ENCODE data around the gene ENTPD5. TPM values are rescaled to one million over a fixed set of nuclear protein-coding genes. Genes with fewer than 3 reads are reported as not detected.

The ENTPD5 gene
- total and polyA plus RNA-seq, 2 experiments from 2014 or later = 25.1 to 71.0 TPM

- no peaks in the 10 kb centered on the region for H3K4me1 ChIP-seq (ENCODE audit: insufficient read depth)
- 91% methylated on average over 6 of the region's 6 CpGs for WGBS (ENCODE audit: low lambda C conversion rate, missing lambda C conversion rate)
- TF ChIP-seq CTCF (IDR thresholded peaks at IDR 0.05; ENCODE audit: poor library complexity) (no peak), EZH2phosphoT487 (IDR thresholded peaks at IDR 0.05; ENCODE audit: low read depth, severe bottlenecking, unreplicated experiment) (no peak), EZH2 (IDR thresholded peaks at IDR 0.05; ENCODE audit: borderline replicate concordance) (no peak)
- peaks cover 46% of the 10 kb centered on the region for H3K79me2 ChIP-seq
- no peaks in the 10 kb centered on the region for H3K9me2 ChIP-seq (replicated peaks; ENCODE audit: insufficient read depth)
- H3K4me2 ChIP-seq = no peak overlapping the region
- H3K27ac ChIP-seq = no peak overlapping the region
- no peaks in the 10 kb centered on the region for H3K27me3 ChIP-seq
- no peaks in the 10 kb centered on the region for H4K20me1 ChIP-seq (ENCODE audit: insufficient read depth, poor library complexity, severe bottlenecking)
- H3K4me3 ChIP-seq = no peak overlapping the region
- H2AFZ ChIP-seq = no peak overlapping the region
- no peaks in the 10 kb centered on the region for H3K36me3 ChIP-seq (replicated peaks; ENCODE audit: insufficient read depth, low read depth)
- no peak for DNase-seq (ENCODE audit: low spot score)
- no peaks in the 10 kb centered on the region for H3K9me3 ChIP-seq (ENCODE audit: low read depth)
These were observed 102.8 kb downstream of the ENTPD5 start for GRCh38 chr14:73916324-73916723.

GRCh38 chr14:73913256-73913655 lies 105.8 kb downstream of the ENTPD5 start:
- Histone ChIP-seq H3K27ac (peak overlapping the region; percentile 10), H3K9me3 (ENCODE audit: low read depth) (no peaks in the 10 kb centered on the region), H3K4me1 (ENCODE audit: insufficient read depth) (no peaks in the 10 kb centered on the region), H3K79me2 (peaks cover 35% of the 10 kb centered on the region), H3K9me2 (replicated peaks; ENCODE audit: insufficient read depth) (no peaks in the 10 kb centered on the region), H3K4me3 (no peak overlapping the region), H2AFZ (no peak overlapping the region), H3K36me3 (replicated peaks; ENCODE audit: insufficient read depth, low read depth) (no peaks in the 10 kb centered on the region), H4K20me1 (ENCODE audit: insufficient read depth, poor library complexity, severe bottlenecking) (no peaks in the 10 kb centered on the region), H3K27me3 (no peaks in the 10 kb centered on the region), H3K4me2 (peak overlapping the region; percentile 18)
- TF ChIP-seq CTCF (IDR thresholded peaks at IDR 0.05; ENCODE audit: poor library complexity) (no peak), EZH2 (IDR thresholded peaks at IDR 0.05; ENCODE audit: borderline replicate concordance) (no peak), EZH2phosphoT487 (IDR thresholded peaks at IDR 0.05; ENCODE audit: low read depth, severe bottlenecking, unreplicated experiment) (no peak)
- WGBS (ENCODE audit: low lambda C conversion rate, missing lambda C conversion rate) = 62% methylated on average over 3 of the region's 3 CpGs
- peak; percentile 16 for DNase-seq (ENCODE audit: low spot score)

- Histone ChIP-seq H2AFZ (no peak overlapping the region), H3K79me2 (peaks cover 15% of the 10 kb centered on the region), H3K27ac (no peak overlapping the region), H3K4me2 (no peak overlapping the region), H3K4me1 (ENCODE audit: insufficient read depth) (no peaks in the 10 kb centered on the region), H3K36me3 (replicated peaks; ENCODE audit: insufficient read depth, low read depth) (peaks cover 8% of the 10 kb centered on the region), H3K9me3 (ENCODE audit: low read depth) (no peaks in the 10 kb centered on the region), H4K20me1 (ENCODE audit: insufficient read depth, poor library complexity, severe bottlenecking) (no peaks in the 10 kb centered on the region), H3K27me3 (no peaks in the 10 kb centered on the region), H3K4me3 (no peak overlapping the region), H3K9me2 (replicated peaks; ENCODE audit: insufficient read depth) (no peaks in the 10 kb centered on the region)
- TF ChIP-seq EZH2 (IDR thresholded peaks at IDR 0.05; ENCODE audit: borderline replicate concordance) (no peak), CTCF (IDR thresholded peaks at IDR 0.05; ENCODE audit: poor library complexity) (no peak), EZH2phosphoT487 (IDR thresholded peaks at IDR 0.05; ENCODE audit: low read depth, severe bottlenecking, unreplicated experiment) (no peak)
- no peak for DNase-seq (ENCODE audit: low spot score)
- 100% methylated on average over 1 of the region's 1 CpG for WGBS (ENCODE audit: low lambda C conversion rate, missing lambda C conversion rate)
These were observed 109.4 kb downstream of the ENTPD5 start for GRCh38 chr14:73909681-73910080.

Small RNA genes lying within 50 kb of the gene (small RNA-seq; reads per million reads assigned to genes)
- not detected for gene AC005480.2

Other genes with a start within 250 kb of the ENTPD5 start
- gene PTGR2, start 167.5 kb downstream of the ENTPD5 start, total RNA-seq = 8.3 and 11.7 TPM in 2 replicates
- gene PTGR2, start 167.5 kb downstream of the ENTPD5 start, polyA plus RNA-seq = 7.1 and 7.4 TPM in 2 replicates
- gene ZNF410, start 132.4 kb downstream of the ENTPD5 start, total RNA-seq = 61.7 and 70.4 TPM in 2 replicates
- 32.9 and 42.1 TPM in 2 replicates for gene ZNF410, start 132.4 kb downstream of the ENTPD5 start, polyA plus RNA-seq
- gene FAM161B, start 69.2 kb downstream of the ENTPD5 start, total RNA-seq = 2.3 and 3.3 TPM in 2 replicates
- gene FAM161B, start 69.2 kb downstream of the ENTPD5 start, polyA plus RNA-seq = 0.77 and 2.0 TPM in 2 replicates
- 18.7 and 29.5 TPM in 2 replicates for gene COQ6, start 69.0 kb downstream of the ENTPD5 start, total RNA-seq
- gene COQ6, start 69.0 kb downstream of the ENTPD5 start, polyA plus RNA-seq = 21.8 and 24.7 TPM in 2 replicates
- gene BBOF1, start 61 bp upstream of the ENTPD5 start, total RNA-seq = 6.1 and 7.1 TPM in 2 replicates
- gene BBOF1, start 61 bp upstream of the ENTPD5 start, polyA plus RNA-seq = 3.9 and 4.1 TPM in 2 replicates
- gene ALDH6A1, start 65.2 kb upstream of the ENTPD5 start, total RNA-seq = 72.9 and 83.8 TPM in 2 replicates
- gene ALDH6A1, start 65.2 kb upstream of the ENTPD5 start, polyA plus RNA-seq = 66.5 and 76.8 TPM in 2 replicates
- gene LIN52, start 65.7 kb upstream of the ENTPD5 start, total RNA-seq = 14.3 and 14.4 TPM in 2 replicates
- 13.5 and 13.7 TPM in 2 replicates for gene LIN52, start 65.7 kb upstream of the ENTPD5 start, polyA plus RNA-seq
- not detected in 2 replicates for gene VSX2, start 220.2 kb upstream of the ENTPD5 start, total RNA-seq
- not detected in 2 replicates for gene VSX2, start 220.2 kb upstream of the ENTPD5 start, polyA plus RNA-seq